ENCODE results near the gene SETDB1.
A peak's percentile ranks its signal among the peaks of the same experiment; 100 is the strongest.
"Not testable (repeated sequence)": the region's sequence is repeated elsewhere in the genome, so short reads cannot be mapped to it uniquely, and the experiment has no call there.

SETDB1 gene

GRCh38 chr1:150926097-150926741 is at the start of gene SETDB1:
Gene SETDB1, plus strand, starts transcription at chr1:150926363. Its CDS starts 1,352 bp downstream, at chr1:150927715.
- Histone ChIP-seq H3K27me3 (ENCODE audit: insufficient read depth, low read length) (no peaks in the 10 kb centered on the region), H3K4me3 (ENCODE audit: low read length) (peak within 1 kb of the TSS; percentile 97)

GRCh38 chr1:150878931-150879330 is 47.2 kb upstream of the SETDB1 start:
- not testable (repeated sequence) for H2AFZ ChIP-seq (ENCODE audit: low read depth, low read length); H3K9me3 ChIP-seq (ENCODE audit: low read length); H3K4me3 ChIP-seq (ENCODE audit: low read length); H3K36me3 ChIP-seq (ENCODE audit: insufficient read depth, low read length); H3K27me3 ChIP-seq (ENCODE audit: insufficient read depth, low read length)
- H3K4me1 ChIP-seq (ENCODE audit: insufficient read depth, low read length) = peaks cover 12% of the 10 kb centered on the region

More at GRCh38 chr1:150926097-150926741, at the start of gene SETDB1:
- Histone ChIP-seq H3K36me3 (ENCODE audit: insufficient read depth, low read length) (peaks cover 33% of the 10 kb centered on the region), H3K9me3 (ENCODE audit: low read length) (peaks cover 10% of the 10 kb centered on the region), H2AFZ (ENCODE audit: low read depth, low read length) (peak within 1 kb of the TSS; percentile 90), H3K4me1 (ENCODE audit: insufficient read depth, low read length) (peaks cover 5% of the 10 kb centered on the region)

- no peaks in the 10 kb centered on the region for H3K27me3 ChIP-seq (ENCODE audit: insufficient read depth, low read length)
- no peaks in the 10 kb centered on the region for H3K4me1 ChIP-seq (ENCODE audit: insufficient read depth, low read length)
- no peak overlapping the region for H2AFZ ChIP-seq (ENCODE audit: low read depth, low read length)
- no peaks in the 10 kb centered on the region for H3K9me3 ChIP-seq (ENCODE audit: low read length)
- H3K36me3 ChIP-seq (ENCODE audit: insufficient read depth, low read length) = no peaks in the 10 kb centered on the region
- no peak overlapping the region for H3K4me3 ChIP-seq (ENCODE audit: low read length)
Measured at GRCh38 chr1:150881331-150882070, 44.7 kb upstream of the SETDB1 start.

- H3K36me3 ChIP-seq (ENCODE audit: insufficient read depth, low read length) = not testable (repeated sequence)
Measured at GRCh38 chr1:150883121-150883520, 43.0 kb upstream of the SETDB1 start.

GRCh38 chr1:150887018-150887417 is 39.1 kb upstream of the SETDB1 start, which contains the start of gene CTXND2:
Gene CTXND2, plus strand, starts transcription at chr1:150887136. Its CDS starts 25,179 bp downstream, at chr1:150912315.
- H3K27me3 ChIP-seq (ENCODE audit: insufficient read depth, low read length) = no peaks in the 10 kb centered on the region
- H3K9me3 ChIP-seq (ENCODE audit: low read length) = no peaks in the 10 kb centered on the region
- no peaks in the 10 kb centered on the region for H3K4me1 ChIP-seq (ENCODE audit: insufficient read depth, low read length)
- no peak within 1 kb of the TSS for H2AFZ ChIP-seq (ENCODE audit: low read depth, low read length)
- no peak within 1 kb of the TSS for H3K4me3 ChIP-seq (ENCODE audit: low read length)
- H3K36me3 ChIP-seq (ENCODE audit: insufficient read depth, low read length) = no peaks in the 10 kb centered on the region

More at GRCh38 chr1:150883121-150883520, 43.0 kb upstream of the SETDB1 start:
- H3K4me3 ChIP-seq (ENCODE audit: low read length); H2AFZ ChIP-seq (ENCODE audit: low read depth, low read length); H3K4me1 ChIP-seq (ENCODE audit: insufficient read depth, low read length); H3K27me3 ChIP-seq (ENCODE audit: insufficient read depth, low read length); H3K9me3 ChIP-seq (ENCODE audit: low read length): not testable (repeated sequence)

GRCh38 chr1:150888727-150889126 is 37.4 kb upstream of the SETDB1 start:
- Histone ChIP-seq H3K27me3 (ENCODE audit: insufficient read depth, low read length) (no peaks in the 10 kb centered on the region), H2AFZ (ENCODE audit: low read depth, low read length) (no peak overlapping the region), H3K4me1 (ENCODE audit: insufficient read depth, low read length) (no peaks in the 10 kb centered on the region), H3K4me3 (ENCODE audit: low read length) (no peak overlapping the region), H3K36me3 (ENCODE audit: insufficient read depth, low read length) (no peaks in the 10 kb centered on the region), H3K9me3 (ENCODE audit: low read length) (no peaks in the 10 kb centered on the region)

- Histone ChIP-seq H2AFZ (ENCODE audit: low read depth, low read length) (no peak overlapping the region), H3K27me3 (ENCODE audit: insufficient read depth, low read length) (no peaks in the 10 kb centered on the region), H3K4me3 (ENCODE audit: low read length) (no peak overlapping the region), H3K9me3 (ENCODE audit: low read length) (no peaks in the 10 kb centered on the region), H3K4me1 (ENCODE audit: insufficient read depth, low read length) (no peaks in the 10 kb centered on the region), H3K36me3 (ENCODE audit: insufficient read depth, low read length) (no peaks in the 10 kb centered on the region)
Measured at GRCh38 chr1:150890033-150890416, 36.1 kb upstream of the SETDB1 start.

- Histone ChIP-seq H3K9me3 (ENCODE audit: low read length) (no peaks in the 10 kb centered on the region), H3K27me3 (ENCODE audit: insufficient read depth, low read length) (no peaks in the 10 kb centered on the region), H3K36me3 (ENCODE audit: insufficient read depth, low read length) (no peaks in the 10 kb centered on the region), H2AFZ (ENCODE audit: low read depth, low read length) (no peak overlapping the region), H3K4me1 (ENCODE audit: insufficient read depth, low read length) (no peaks in the 10 kb centered on the region), H3K4me3 (ENCODE audit: low read length) (no peak overlapping the region)
Measured at GRCh38 chr1:150893336-150893913, 32.7 kb upstream of the SETDB1 start.

- Histone ChIP-seq H3K9me3 (ENCODE audit: low read length) (no peaks in the 10 kb centered on the region), H3K4me1 (ENCODE audit: insufficient read depth, low read length) (no peaks in the 10 kb centered on the region), H3K27me3 (ENCODE audit: insufficient read depth, low read length) (no peaks in the 10 kb centered on the region), H3K36me3 (ENCODE audit: insufficient read depth, low read length) (no peaks in the 10 kb centered on the region), H2AFZ (ENCODE audit: low read depth, low read length) (no peak overlapping the region), H3K4me3 (ENCODE audit: low read length) (no peak overlapping the region)
Measured at GRCh38 chr1:150895618-150896017, 30.5 kb upstream of the SETDB1 start.

- not testable (repeated sequence) for H3K9me3 ChIP-seq (ENCODE audit: low read length); H2AFZ ChIP-seq (ENCODE audit: low read depth, low read length); H3K4me1 ChIP-seq (ENCODE audit: insufficient read depth, low read length); H3K27me3 ChIP-seq (ENCODE audit: insufficient read depth, low read length); H3K36me3 ChIP-seq (ENCODE audit: insufficient read depth, low read length); H3K4me3 ChIP-seq (ENCODE audit: low read length)
Measured at GRCh38 chr1:150899795-150900194, 26.4 kb upstream of the SETDB1 start.

- no peaks in the 10 kb centered on the region for H3K27me3 ChIP-seq (ENCODE audit: insufficient read depth, low read length)
- no peaks in the 10 kb centered on the region for H3K36me3 ChIP-seq (ENCODE audit: insufficient read depth, low read length)
- no peaks in the 10 kb centered on the region for H3K4me1 ChIP-seq (ENCODE audit: insufficient read depth, low read length)
- no peak overlapping the region for H3K4me3 ChIP-seq (ENCODE audit: low read length)
- H2AFZ ChIP-seq (ENCODE audit: low read depth, low read length) = no peak overlapping the region
- no peaks in the 10 kb centered on the region for H3K9me3 ChIP-seq (ENCODE audit: low read length)
Measured at GRCh38 chr1:150902346-150902745, 23.8 kb upstream of the SETDB1 start.

GRCh38 chr1:150902751-150903150 is 23.4 kb upstream of the SETDB1 start:
- Histone ChIP-seq H3K9me3 (ENCODE audit: low read length) (no peaks in the 10 kb centered on the region), H3K27me3 (ENCODE audit: insufficient read depth, low read length) (no peaks in the 10 kb centered on the region), H3K4me3 (ENCODE audit: low read length) (no peak overlapping the region), H3K36me3 (ENCODE audit: insufficient read depth, low read length) (no peaks in the 10 kb centered on the region), H2AFZ (ENCODE audit: low read depth, low read length) (no peak overlapping the region), H3K4me1 (ENCODE audit: insufficient read depth, low read length) (no peaks in the 10 kb centered on the region)

GRCh38 chr1:150905301-150905700 is 20.9 kb upstream of the SETDB1 start:
- no peaks in the 10 kb centered on the region for H3K36me3 ChIP-seq (ENCODE audit: insufficient read depth, low read length)
- no peaks in the 10 kb centered on the region for H3K27me3 ChIP-seq (ENCODE audit: insufficient read depth, low read length)
- H3K4me3 ChIP-seq (ENCODE audit: low read length) = no peak overlapping the region
- H2AFZ ChIP-seq (ENCODE audit: low read depth, low read length) = no peak overlapping the region
- H3K9me3 ChIP-seq (ENCODE audit: low read length) = no peaks in the 10 kb centered on the region
- H3K4me1 ChIP-seq (ENCODE audit: insufficient read depth, low read length) = no peaks in the 10 kb centered on the region
